Kidney glomerular epithelial cell (primary cell): Measurements from ENCODE around the gene KLK4.
"Not testable (repeated sequence)": the region's sequence is repeated elsewhere in the genome, so short reads cannot be mapped to it uniquely, and the experiment has no call there.

Experiments
- DNase-seq: peaks from one replicate; lab custom pipeline; 2025; lab: John Stamatoyannopoulos, UW

Gene KLK4

GRCh38 chr19:50912727-50913716 is 1.8 kb upstream of the KLK4 start:
- DNase-seq: no peak

GRCh38 chr19:50912102-50912599 is 956 bp upstream of the KLK4 start:
- DNase-seq: no peak

- no peak for DNase-seq
Measured at GRCh38 chr19:50910722-50911121, 473 bp downstream of the KLK4 start.

- no peak for DNase-seq
Measured at GRCh38 chr19:50909240-50910070, 1.7 kb downstream of the KLK4 start.

- DNase-seq: no peak
Measured at GRCh38 chr19:50908336-50908735, 2.9 kb downstream of the KLK4 start.

- DNase-seq: no peak
Measured at GRCh38 chr19:50906217-50906616, 5.0 kb downstream of the KLK4 start.

- DNase-seq: no peak
Measured at GRCh38 chr19:50902640-50903039, 8.6 kb downstream of the KLK4 start.

- DNase-seq: no peak
Measured at GRCh38 chr19:50899569-50899968, 11.6 kb downstream of the KLK4 start.

- DNase-seq: no peak
Measured at GRCh38 chr19:50898018-50898417, 13.2 kb downstream of the KLK4 start.

- no peak for DNase-seq
Measured at GRCh38 chr19:50897612-50898011, 13.6 kb downstream of the KLK4 start.

- no peak for DNase-seq
Measured at GRCh38 chr19:50897191-50897607, 14.0 kb downstream of the KLK4 start.

GRCh38 chr19:50896591-50897190 is 14.5 kb downstream of the KLK4 start:
- peak; percentile 75 for DNase-seq

GRCh38 chr19:50896089-50896590 is 15.1 kb downstream of the KLK4 start:
- not testable (repeated sequence) for DNase-seq

GRCh38 chr19:50894478-50895356 is 16.5 kb downstream of the KLK4 start:
- no peak for DNase-seq

GRCh38 chr19:50893047-50893736 is 18.0 kb downstream of the KLK4 start:
- DNase-seq: no peak

- no peak for DNase-seq
Measured at GRCh38 chr19:50891253-50891625, 20.0 kb downstream of the KLK4 start.

- peak; percentile 64 for DNase-seq
Measured at GRCh38 chr19:50890422-50891252, 20.6 kb downstream of the KLK4 start.

GRCh38 chr19:50889638-50890037 is 21.6 kb downstream of the KLK4 start:
- DNase-seq: no peak

GRCh38 chr19:50882188-50882587 is 29.0 kb downstream of the KLK4 start:
- DNase-seq: no peak
